HepG2 (cell line): ENCODE data around the gene YBX2. TPM values are rescaled to one million over a fixed set of nuclear protein-coding genes. Genes with fewer than 3 reads are reported as not detected.

Experiments used
- DMAP1 ChIP-seq: IDR thresholded peaks from 2 replicates; pipeline ENCODE4 v1.6.1; 2016
- EHMT2 ChIP-seq: fragments of 200-600 bp; sonication (generic); IDR thresholded peaks from 2 replicates; pipeline ENCODE4 v1.7.0; 2017; ENCODE audit warnings: antibody characterized with exemption, low read depth, low read length, borderline replicate concordance
- GPN1 ChIP-seq: sonication (generic); formaldehyde crosslinking; IDR thresholded peaks from 2 replicates; pipeline ENCODE4 v1.5.1; 2020; ENCODE audit warnings: missing genetic modification reagents, borderline replicate concordance
- HMG20A ChIP-seq: IDR thresholded peaks from 2 replicates; pipeline ENCODE4 v1.6.1; 2016; ENCODE audit warnings: borderline replicate concordance
- HNRNPUL1 ChIP-seq: fragments of 200-400 bp; formaldehyde crosslinking; IDR thresholded peaks from 2 replicates; pipeline ENCODE4 v1.6.1; 2017; ENCODE audit warnings: low read depth, mild to moderate bottlenecking, low read length, moderate library complexity
- KDM3A ChIP-seq: IDR thresholded peaks from 2 replicates; pipeline ENCODE4 v1.6.1; 2018; ENCODE audit warnings: low read depth, missing compliant biosample characterization
- RBAK ChIP-seq: sonication (generic); formaldehyde crosslinking; IDR thresholded peaks from 2 replicates; pipeline ENCODE4 v1.5.1; 2020; ENCODE audit warnings: mild to moderate bottlenecking, missing genetic modification reagents
- SATB2 ChIP-seq: sonication (generic); formaldehyde crosslinking; IDR thresholded peaks from 2 replicates; pipeline ENCODE4 v1.5.0; 2020; ENCODE audit warnings: missing genetic modification reagents
- SIN3B ChIP-seq: fragments of 150-350 bp; IDR thresholded peaks from 2 replicates; pipeline ENCODE4 v1.6.1; 2014; ENCODE audit warnings: low read length
- USF2 ChIP-seq, 2 experiments: sonication (generic) in 1 of 2; formaldehyde crosslinking in 1 of 2; IDR thresholded peaks; 2 replicates each; pipeline versions ENCODE4 v1.5.1 to v1.6.1; 2011 to 2020; ENCODE audit warnings: borderline replicate concordance in 1 of 2, low read depth in 1 of 2, low read length in 1 of 2, mild to moderate bottlenecking in 1 of 2, missing genetic modification reagents in 1 of 2, moderate library complexity in 1 of 2
- ZBTB7A ChIP-seq: sonication (generic); formaldehyde crosslinking; IDR thresholded peaks from 2 replicates; pipeline ENCODE4 v1.8.0; 2022; ENCODE audit warnings: mild to moderate bottlenecking, missing genetic modification reagents
- ZFP37 ChIP-seq: sonication (generic); formaldehyde crosslinking; IDR thresholded peaks from 2 replicates; pipeline ENCODE4 v1.4.0; 2020; ENCODE audit warnings: missing genetic modification reagents, borderline replicate concordance
- ZNF17 ChIP-seq: sonication (generic); formaldehyde crosslinking; IDR thresholded peaks from 2 replicates; pipeline ENCODE4 v1.5.0; 2020; ENCODE audit warnings: mild to moderate bottlenecking, missing genetic modification reagents
- ZNF263 ChIP-seq: sonication (generic); formaldehyde crosslinking; IDR thresholded peaks from 2 replicates; pipeline ENCODE4 v1.4.0; 2020; ENCODE audit warnings: missing genetic modification reagents
- ZNF367 ChIP-seq: sonication (generic); formaldehyde crosslinking; IDR thresholded peaks from 2 replicates; pipeline ENCODE4 v1.4.0; 2020; ENCODE audit warnings: missing genetic modification reagents, borderline replicate concordance
- ZNF577 ChIP-seq: sonication (generic); formaldehyde crosslinking; IDR thresholded peaks from 2 replicates; pipeline ENCODE4 v1.4.0; 2020; ENCODE audit warnings: mild to moderate bottlenecking, low read depth, missing genetic modification reagents, borderline replicate concordance
- ZNF839 ChIP-seq: sonication (generic); formaldehyde crosslinking; IDR thresholded peaks from 2 replicates; pipeline ENCODE4 v1.4.0; 2020; ENCODE audit warnings: missing genetic modification reagents, mild to moderate bottlenecking, borderline replicate concordance
- polyA plus RNA-seq, 8 experiments: library from polyadenylated mRNA; depleted of rRNA in 3 of 8; stranded (reverse) in 7 of 8; unstranded in 1 of 8; fragments of >200 nt; fragmentation: Illumina TruSeq in 4 of 8; extraction: Trizol in 4 of 8; gene quantifications; 2 replicates each; pipeline versions ENCODE4 v1.2.1 to v1.2.3, GENCODE V29; 2011 to 2016; ENCODE audit warnings: low read depth in 4 of 8, missing spikeins in 1 of 8, mixed read lengths in 1 of 8; ENCODE audit not compliant: insufficient read depth in 1 of 8
- total RNA-seq, 5 experiments: library from RNA; depleted of rRNA; stranded (reverse); fragments of >200 nt; fragmentation: Illumina TruSeq; extraction: Trizol; gene quantifications; 2 replicates each; pipeline ENCODE4 v1.2.3, GENCODE V29; 2016; ENCODE audit warnings: low read depth in 1 of 5
- TF ChIP-seq, protein P1 (sequence below): sonication (generic); formaldehyde crosslinking; IDR thresholded peaks from 2 replicates; pipeline ENCODE4 v1.9.0; 2022; ENCODE audit warnings: missing genetic modification reagents, mild to moderate bottlenecking, borderline replicate concordance
- TF ChIP-seq, protein P2 (sequence below): sonication (generic); formaldehyde crosslinking; conservative IDR thresholded peaks from 2 replicates; pipeline ENCODE4 v1.5.0; 2020; ENCODE audit warnings: missing genetic modification reagents
- TF ChIP-seq, protein P3 (sequence below): conservative IDR thresholded peaks from 2 replicates; pipeline ENCODE4 v1.6.1; 2018; ENCODE audit warnings: missing genetic modification reagents
- TF ChIP-seq, protein P4 (sequence below): sonication (generic); formaldehyde crosslinking; IDR thresholded peaks from 2 replicates; pipeline ENCODE4 v1.8.0; 2022; ENCODE audit warnings: low read depth, missing genetic modification reagents

Gene YBX2
- total and polyA plus RNA-seq, 2 of the 13 experiments (the other 11 are each of a cell fraction or from before 2014, with no cell fraction given): 0.12 to 0.22 TPM

DNA sequence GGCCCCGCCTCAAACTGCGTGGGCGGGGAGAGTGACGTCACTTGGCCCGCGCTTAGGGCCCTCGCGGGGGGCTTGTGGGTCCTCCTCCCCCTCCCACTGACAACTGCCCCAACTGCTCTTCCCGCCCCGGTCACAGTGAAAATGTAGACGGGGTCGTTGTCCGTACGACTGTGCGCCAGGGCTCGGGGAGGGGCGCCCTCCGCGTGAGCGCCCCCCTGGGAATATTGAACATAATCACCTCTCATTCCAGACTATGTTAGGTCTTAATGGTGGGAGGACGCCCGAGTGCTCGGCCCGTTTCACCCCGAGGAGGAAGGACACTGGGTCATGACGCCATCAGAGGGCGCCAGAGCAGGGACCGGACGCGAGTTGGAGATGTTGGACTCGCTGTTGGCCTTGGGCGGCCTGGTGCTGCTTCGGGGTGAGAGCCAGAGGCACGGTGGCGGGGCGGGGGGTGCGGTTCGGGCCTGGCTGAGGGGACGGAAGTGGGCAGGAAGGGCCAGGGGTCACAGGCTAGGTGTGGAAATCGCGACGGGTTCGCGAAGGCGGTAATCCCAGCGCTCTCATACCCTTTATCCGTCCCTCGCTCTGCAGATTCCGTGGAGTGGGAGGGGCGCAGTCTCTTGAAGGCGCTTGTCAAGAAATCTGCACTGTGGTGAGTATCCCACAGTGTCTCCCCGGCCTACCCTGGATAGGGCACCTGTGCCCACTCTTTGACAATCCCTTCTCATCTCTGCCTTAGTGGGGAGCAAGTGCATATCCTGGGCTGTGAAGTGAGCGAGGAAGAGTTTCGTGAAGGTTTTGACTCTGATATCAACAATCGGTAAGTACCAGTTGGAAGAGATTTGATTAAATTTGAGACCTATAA lies 42.0 kb downstream of the YBX2 start, which contains the start of gene ELP5 (continued):
- no peak for TF ChIP-seq RBAK
- TF ChIP-seq, protein P1, sequence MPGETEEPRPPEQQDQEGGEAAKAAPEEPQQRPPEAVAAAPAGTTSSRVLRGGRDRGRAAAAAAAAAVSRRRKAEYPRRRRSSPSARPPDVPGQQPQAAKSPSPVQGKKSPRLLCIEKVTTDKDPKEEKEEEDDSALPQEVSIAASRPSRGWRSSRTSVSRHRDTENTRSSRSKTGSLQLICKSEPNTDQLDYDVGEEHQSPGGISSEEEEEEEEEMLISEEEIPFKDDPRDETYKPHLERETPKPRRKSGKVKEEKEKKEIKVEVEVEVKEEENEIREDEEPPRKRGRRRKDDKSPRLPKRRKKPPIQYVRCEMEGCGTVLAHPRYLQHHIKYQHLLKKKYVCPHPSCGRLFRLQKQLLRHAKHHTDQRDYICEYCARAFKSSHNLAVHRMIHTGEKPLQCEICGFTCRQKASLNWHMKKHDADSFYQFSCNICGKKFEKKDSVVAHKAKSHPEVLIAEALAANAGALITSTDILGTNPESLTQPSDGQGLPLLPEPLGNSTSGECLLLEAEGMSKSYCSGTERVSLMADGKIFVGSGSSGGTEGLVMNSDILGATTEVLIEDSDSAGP (CRISPR knock-in tag): peak; percentile 97; the same call in 1 of the 2 replicates
- TF ChIP-seq, protein P2, sequence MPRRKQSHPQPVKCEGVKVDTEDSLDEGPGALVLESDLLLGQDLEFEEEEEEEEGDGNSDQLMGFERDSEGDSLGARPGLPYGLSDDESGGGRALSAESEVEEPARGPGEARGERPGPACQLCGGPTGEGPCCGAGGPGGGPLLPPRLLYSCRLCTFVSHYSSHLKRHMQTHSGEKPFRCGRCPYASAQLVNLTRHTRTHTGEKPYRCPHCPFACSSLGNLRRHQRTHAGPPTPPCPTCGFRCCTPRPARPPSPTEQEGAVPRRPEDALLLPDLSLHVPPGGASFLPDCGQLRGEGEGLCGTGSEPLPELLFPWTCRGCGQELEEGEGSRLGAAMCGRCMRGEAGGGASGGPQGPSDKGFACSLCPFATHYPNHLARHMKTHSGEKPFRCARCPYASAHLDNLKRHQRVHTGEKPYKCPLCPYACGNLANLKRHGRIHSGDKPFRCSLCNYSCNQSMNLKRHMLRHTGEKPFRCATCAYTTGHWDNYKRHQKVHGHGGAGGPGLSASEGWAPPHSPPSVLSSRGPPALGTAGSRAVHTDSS: no peak
- TF ChIP-seq ZNF17 (CRISPR knock-in tag): no peak
- TF ChIP-seq, protein P3, sequence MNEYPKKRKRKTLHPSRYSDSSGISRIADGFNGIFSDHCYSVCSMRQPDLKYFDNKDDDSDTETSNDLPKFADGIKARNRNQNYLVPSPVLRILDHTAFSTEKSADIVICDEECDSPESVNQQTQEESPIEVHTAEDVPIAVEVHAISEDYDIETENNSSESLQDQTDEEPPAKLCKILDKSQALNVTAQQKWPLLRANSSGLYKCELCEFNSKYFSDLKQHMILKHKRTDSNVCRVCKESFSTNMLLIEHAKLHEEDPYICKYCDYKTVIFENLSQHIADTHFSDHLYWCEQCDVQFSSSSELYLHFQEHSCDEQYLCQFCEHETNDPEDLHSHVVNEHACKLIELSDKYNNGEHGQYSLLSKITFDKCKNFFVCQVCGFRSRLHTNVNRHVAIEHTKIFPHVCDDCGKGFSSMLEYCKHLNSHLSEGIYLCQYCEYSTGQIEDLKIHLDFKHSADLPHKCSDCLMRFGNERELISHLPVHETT (CRISPR knock-in tag): peak; percentile 87
- TF ChIP-seq, protein P4, sequence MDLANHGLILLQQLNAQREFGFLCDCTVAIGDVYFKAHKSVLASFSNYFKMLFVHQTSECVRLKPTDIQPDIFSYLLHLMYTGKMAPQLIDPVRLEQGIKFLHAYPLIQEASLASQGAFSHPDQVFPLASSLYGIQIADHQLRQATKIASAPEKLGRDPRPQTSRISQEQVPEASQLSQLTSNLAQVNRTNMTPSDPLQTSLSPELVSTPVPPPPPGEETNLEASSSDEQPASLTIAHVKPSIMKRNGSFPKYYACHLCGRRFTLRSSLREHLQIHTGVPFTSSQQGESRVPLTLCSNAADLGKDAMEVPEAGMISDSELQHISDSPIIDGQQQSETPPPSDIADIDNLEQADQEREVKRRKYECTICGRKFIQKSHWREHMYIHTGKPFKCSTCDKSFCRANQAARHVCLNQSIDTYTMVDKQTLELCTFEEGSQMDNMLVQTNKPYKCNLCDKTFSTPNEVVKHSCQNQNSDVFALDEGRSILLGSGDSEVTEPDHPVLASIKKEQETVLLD (CRISPR knock-in tag): peak; percentile 88
- TF ChIP-seq KDM3A (CRISPR knock-in tag): peak; percentile 52; the same call in 1 of the 2 replicates
- TF ChIP-seq ZNF577 (CRISPR knock-in tag): no peak
- TF ChIP-seq SIN3B: peak; percentile 82; the same call in 1 of the 2 replicates
- no peak for TF ChIP-seq SATB2 (CRISPR knock-in tag)
- peak; percentile 100 for TF ChIP-seq ZNF263 (CRISPR knock-in tag)
- no peak for TF ChIP-seq ZNF367 (CRISPR knock-in tag)
- no peak for TF ChIP-seq USF2 (IDR thresholded peaks at IDR 0.05; ENCODE audit: low read depth, low read length)
- no peak; the same call in 1 of the 2 replicates for TF ChIP-seq USF2 (CRISPR knock-in tag; IDR thresholded peaks at IDR 0.05; ENCODE audit: borderline replicate concordance)
- TF ChIP-seq HNRNPUL1: no peak
- TF ChIP-seq ZNF839 (CRISPR knock-in tag): no peak
- TF ChIP-seq EHMT2: no peak
- no peak for TF ChIP-seq GPN1
- peak; percentile 93 for TF ChIP-seq DMAP1
- peak; percentile 68; the same call in 1 of the 2 replicates for TF ChIP-seq ZBTB7A (CRISPR knock-in tag)
- no peak for TF ChIP-seq ZFP37 (CRISPR knock-in tag)
- TF ChIP-seq HMG20A: no peak
